GM12865 (cell line): ENCODE results near the gene ASXL2.
A peak's percentile ranks its signal among the peaks of the same experiment; 100 is the strongest.
"Not testable (repeated sequence)": the region's sequence is repeated elsewhere in the genome, so short reads cannot be mapped to it uniquely, and the experiment has no call there.

Experiments used
- DNase-seq: peaks from one replicate; pipeline ENCODE4 v3.0.0; 2010; ENCODE audit warnings: low read depth
- H3K4me3 ChIP-seq: 2 replicates; pipeline ENCODE4 v1.5.1; 2011; ENCODE audit warnings: mild to moderate bottlenecking, low read depth, low read length, control low read depth
- TF ChIP-seq, protein P1 (sequence below): IDR thresholded peaks from 2 replicates; pipeline ENCODE4 v1.5.1; 2011; ENCODE audit warnings: low read length, control low read depth, low read depth, inconsistent platforms; ENCODE audit not compliant: insufficient read depth; ENCODE audit errors: missing control alignments

ASXL2 gene

GRCh38 chr2:25878361-25879132, at the start of gene ASXL2:
TSS of gene ASXL2 (minus strand) at chr2:25878487. CDS start at chr2:25878222, 265 bp downstream.
- peak within 1 kb of the TSS; percentile 87 for H3K4me3 ChIP-seq
- TF ChIP-seq, protein P1, sequence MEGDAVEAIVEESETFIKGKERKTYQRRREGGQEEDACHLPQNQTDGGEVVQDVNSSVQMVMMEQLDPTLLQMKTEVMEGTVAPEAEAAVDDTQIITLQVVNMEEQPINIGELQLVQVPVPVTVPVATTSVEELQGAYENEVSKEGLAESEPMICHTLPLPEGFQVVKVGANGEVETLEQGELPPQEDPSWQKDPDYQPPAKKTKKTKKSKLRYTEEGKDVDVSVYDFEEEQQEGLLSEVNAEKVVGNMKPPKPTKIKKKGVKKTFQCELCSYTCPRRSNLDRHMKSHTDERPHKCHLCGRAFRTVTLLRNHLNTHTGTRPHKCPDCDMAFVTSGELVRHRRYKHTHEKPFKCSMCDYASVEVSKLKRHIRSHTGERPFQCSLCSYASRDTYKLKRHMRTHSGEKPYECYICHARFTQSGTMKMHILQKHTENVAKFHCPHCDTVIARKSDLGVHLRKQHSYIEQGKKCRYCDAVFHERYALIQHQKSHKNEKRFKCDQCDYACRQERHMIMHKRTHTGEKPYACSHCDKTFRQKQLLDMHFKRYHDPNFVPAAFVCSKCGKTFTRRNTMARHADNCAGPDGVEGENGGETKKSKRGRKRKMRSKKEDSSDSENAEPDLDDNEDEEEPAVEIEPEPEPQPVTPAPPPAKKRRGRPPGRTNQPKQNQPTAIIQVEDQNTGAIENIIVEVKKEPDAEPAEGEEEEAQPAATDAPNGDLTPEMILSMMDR, result no peak

GRCh38 chr2:25926984-25927756, 48.9 kb upstream of the ASXL2 start:
- TF ChIP-seq, protein P1, result no peak
- H3K4me3 ChIP-seq, result no peak overlapping the region

More at GRCh38 chr2:25878361-25879132, at the start of gene ASXL2:
- DNase-seq, result peak; percentile 99

GRCh38 chr2:25922501-25922900, 44.2 kb upstream of the ASXL2 start:
- TF ChIP-seq, protein P1, result no peak
- DNase-seq, result no peak
- H3K4me3 ChIP-seq, result no peak overlapping the region

More at GRCh38 chr2:25926984-25927756, 48.9 kb upstream of the ASXL2 start:
- peak; percentile 51 for DNase-seq

- TF ChIP-seq, protein P1, result no peak
- no peak overlapping the region for H3K4me3 ChIP-seq
- DNase-seq, result no peak
Measured at GRCh38 chr2:25920786-25921415, 42.6 kb upstream of the ASXL2 start.

DNA sequence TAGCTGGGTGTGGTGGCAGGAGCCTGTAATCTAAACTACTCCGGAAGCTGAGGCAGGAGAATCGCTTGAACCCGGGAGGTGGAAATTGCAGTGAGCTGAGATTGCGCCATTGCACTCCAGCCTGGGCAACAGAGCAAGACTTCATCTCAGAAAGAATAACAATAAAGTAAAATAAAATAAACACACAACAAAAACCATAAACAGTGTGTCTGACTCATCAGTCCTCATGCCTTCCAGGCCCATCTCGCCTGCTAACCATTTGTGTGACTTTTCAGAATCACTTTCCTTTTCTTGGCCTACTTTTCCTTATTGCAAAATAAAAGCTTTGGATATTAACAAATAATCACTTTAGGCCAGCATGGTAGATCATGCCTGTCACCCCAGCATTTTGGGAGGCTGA, 42.0 kb upstream of the ASXL2 start:
- TF ChIP-seq, protein P1, result no peak
- H3K4me3 ChIP-seq, result no peak overlapping the region
- DNase-seq, result no peak

- H3K4me3 ChIP-seq, result no peak overlapping the region
- no peak for DNase-seq
- TF ChIP-seq, protein P1, result no peak
Measured at GRCh38 chr2:25917832-25918231, 39.5 kb upstream of the ASXL2 start.

DNA sequence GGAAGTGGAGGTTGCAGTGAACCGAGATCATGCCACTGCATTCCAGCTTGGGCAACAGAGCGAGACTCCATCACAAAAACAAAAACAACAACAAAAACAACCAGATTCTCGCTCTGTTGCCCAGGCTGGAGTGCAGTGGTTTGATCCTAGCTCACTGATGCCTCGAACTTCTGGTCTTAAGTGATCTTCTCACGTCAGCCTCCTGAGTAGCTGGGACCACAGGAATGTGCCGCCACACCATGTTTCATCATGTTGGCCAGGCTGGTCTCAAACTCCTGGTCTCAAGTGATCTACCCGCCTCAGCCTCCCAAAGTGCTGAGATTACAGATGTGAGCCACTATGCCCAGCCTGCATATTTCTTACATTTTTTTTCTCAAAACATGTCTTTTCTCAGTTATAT, 39.1 kb upstream of the ASXL2 start:
- not testable (repeated sequence) for DNase-seq, H3K4me3 ChIP-seq

GRCh38 chr2:25915944-25916772, 37.9 kb upstream of the ASXL2 start:
- not testable (repeated sequence) for DNase-seq, H3K4me3 ChIP-seq

GRCh38 chr2:25915411-25915810, 37.1 kb upstream of the ASXL2 start:
- not testable (repeated sequence) for DNase-seq, H3K4me3 ChIP-seq

DNA sequence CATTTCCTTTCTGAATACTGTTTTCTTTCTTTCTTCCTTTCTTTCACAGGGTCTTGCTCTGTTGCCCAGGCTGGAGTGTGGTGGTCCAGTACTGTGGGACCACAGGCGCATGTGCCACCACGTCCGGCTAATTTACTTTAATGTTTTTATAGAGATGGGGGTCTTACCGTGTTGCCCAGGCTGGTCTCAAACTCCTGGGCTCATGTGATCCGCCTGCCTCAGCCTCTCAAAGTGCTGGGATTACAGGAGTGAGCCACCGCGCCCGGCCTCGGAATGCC, 35.3 kb upstream of the ASXL2 start:
- DNase-seq, H3K4me3 ChIP-seq: not testable (repeated sequence)
